Ishikawa (cell line): ENCODE data around the gene NOS1.

Experiments
- CEBPB ChIP-seq: IDR thresholded peaks from 2 replicates; pipeline ENCODE4 v1.6.1; 2012
- EP300 ChIP-seq: IDR thresholded peaks from 2 replicates; pipeline ENCODE4 v1.6.1; 2012; ENCODE audit warnings: borderline replicate concordance
- MAX ChIP-seq: IDR thresholded peaks from 2 replicates; pipeline ENCODE4 v1.6.1; 2012
- RAD21 ChIP-seq: IDR thresholded peaks from 2 replicates; pipeline ENCODE4 v1.6.1; 2012; ENCODE audit warnings: low read depth
- REST ChIP-seq: IDR thresholded peaks from 2 replicates; pipeline ENCODE4 v1.6.1; 2012; ENCODE audit warnings: low read depth, mild to moderate bottlenecking
- TAF1 ChIP-seq: IDR thresholded peaks from 2 replicates; pipeline ENCODE4 v1.6.1; 2012; ENCODE audit warnings: low read depth, mild to moderate bottlenecking

GRCh38 chr12:117367006-117367638 lies 5.7 kb upstream of the NOS1 start:
- peak; percentile 89 for TF ChIP-seq RAD21
- no peak for TF ChIP-seq CEBPB
- TF ChIP-seq EP300 = no peak
- TF ChIP-seq REST = no peak
- no peak for TF ChIP-seq TAF1
- TF ChIP-seq MAX = no peak
